Peyer's patch (tissue), 4 donors: ENCODE results near the gene DYRK1A.

Experiments used
- CTCF ChIP-seq, 6 experiments: fragments of 450-650 bp in 4 of 6; fragments of 200-600 bp in 2 of 6; sonication (generic) in 1 of 6; IDR thresholded peaks; one replicate each; pipeline ENCODE4 v1.5.1; 2017 to 2019; ENCODE audit warnings: antibody characterized with exemption in 6 of 6, mild to moderate bottlenecking in 3 of 6, moderate library complexity in 1 of 6
- POLR2A ChIP-seq, 2 donors: fragments of 450-650 bp; IDR thresholded peaks; one replicate each; pipeline ENCODE4 v1.5.1; 2017; ENCODE audit warnings: antibody characterized with exemption in 2 of 2, mild to moderate bottlenecking in 2 of 2, moderate library complexity in 2 of 2

DNA sequence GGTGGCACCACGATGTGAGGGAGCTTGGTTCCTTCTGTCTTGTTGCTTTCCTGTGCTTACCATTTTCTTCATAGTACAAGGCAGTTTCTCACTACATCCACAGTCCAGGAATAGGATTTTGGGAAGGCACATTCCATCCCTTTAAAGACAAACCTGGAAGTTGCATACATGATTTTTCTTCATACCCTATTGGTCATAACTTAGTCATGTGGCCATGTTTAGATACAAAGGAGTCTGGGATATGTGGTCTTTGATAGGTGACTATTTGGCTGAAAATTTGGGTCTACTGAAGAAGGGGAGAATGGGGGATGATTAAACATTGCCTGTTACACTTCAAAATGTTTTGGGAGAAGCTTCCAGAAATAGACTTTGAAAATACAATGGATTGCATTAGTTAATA, 7.0 kb downstream of the DYRK1A start:
- TF ChIP-seq CTCF (IDR thresholded peaks at IDR 0.05), result no peak
- no peak for TF ChIP-seq POLR2A (IDR thresholded peaks at IDR 0.05)
